K562 (cell line): Measurements from ENCODE around the gene GNAT2. TPM values are rescaled to one million over a fixed set of nuclear protein-coding genes. Genes with fewer than 3 reads are reported as not detected.

Source experiments
- ATAC-seq: fragments of 200-7000 bp; cut with Tn5 transposase; 3 replicates; pipeline ENCODE4 v1.9.1; 2020; ENCODE audit warnings: moderate library complexity
- BruUV-seq: library from RNA; stranded (reverse); fragments of 400-500 nt; replicated peaks from 2 replicates; lab custom pipeline; 2021; lab: Mats Ljungman, UMichigan
- CTCF ChIA-PET: fragments of 300-600 bp; formaldehyde crosslinking; extraction: SDS; loops from one replicate; lab custom pipeline; 2021; ENCODE audit warnings: low intra/inter-chr PET ratio; lab: Yijun Ruan, JAX
- POLR2A ChIA-PET: fragments of 300-600, 350-650 bp; sonication (Branson Sonifier 250); formaldehyde crosslinking; extraction: SDS; loops from one replicate; lab custom pipeline; 2021; ENCODE audit warnings: antibody characterized with exemption, inconsistent platforms; lab: Yijun Ruan, JAX
- DNase-seq, 4 experiments: peaks; one replicate each; pipeline versions ENCODE4 v3.0.0 to v3.0.0-alpha.2; 2011 to 2018; ENCODE audit warnings: low spot score in 3 of 4, mixed read lengths in 3 of 4; ENCODE audit errors: extremely low read depth in 1 of 4
- FAIRE-seq: peaks from 2 replicates; lab custom pipeline; 2011; peaks lifted over from hg19 to GRCh38; lab: Jason Lieb, UNC
- H2AFZ ChIP-seq: 2 replicates; pipeline ENCODE4 v1.6.0; 2011; ENCODE audit warnings: low read depth, low read length, control low read depth, inconsistent platforms
- H3K27ac ChIP-seq: fragments of 200-600 bp; 3 replicates; pipeline ENCODE4 v1.8.0; 2011; ENCODE audit warnings: low read depth, mild to moderate bottlenecking, control low read depth, inconsistent platforms, low read length, moderate library complexity, mixed read lengths; ENCODE audit errors: extremely low read depth
- H3K27me3 ChIP-seq, 2 experiments: fragments of 300-600 bp in 1 of 2; 2 replicates in 1 of 2; 3 replicates in 1 of 2; pipeline versions ENCODE4 v1.6.0 to v1.8.0; 2011; ENCODE audit warnings: inconsistent platforms in 2 of 2, low read length in 2 of 2, mild to moderate bottlenecking in 1 of 2, mixed read lengths in 1 of 2, moderate library complexity in 1 of 2; ENCODE audit not compliant: control insufficient read depth in 2 of 2, insufficient read depth in 2 of 2
- H3K36me3 ChIP-seq: fragments of 300-600 bp; 3 replicates; pipeline ENCODE4 v1.8.0; 2011; ENCODE audit warnings: mild to moderate bottlenecking, low read length, inconsistent platforms; ENCODE audit not compliant: control insufficient read depth, insufficient read depth
- H3K4me1 ChIP-seq, 2 experiments: fragments of 200-600 bp in 1 of 2; replicated peaks in 1 of 2; 2 replicates in 1 of 2; 3 replicates in 1 of 2; pipeline versions ENCODE4 v1.5.1 to v1.8.0; 2011; ENCODE audit warnings: inconsistent platforms in 2 of 2, low read length in 2 of 2, mild to moderate bottlenecking in 1 of 2, mixed read lengths in 1 of 2, moderate library complexity in 1 of 2; ENCODE audit not compliant: control insufficient read depth in 2 of 2, insufficient read depth in 2 of 2
- H3K4me2 ChIP-seq: 2 replicates; pipeline ENCODE4 v1.6.1; 2011; ENCODE audit warnings: low read length, control low read depth, inconsistent platforms, mixed read lengths; ENCODE audit not compliant: insufficient read depth
- H3K4me3 ChIP-seq: fragments of 200-600 bp; sonication (generic), shearing (Covaris generic); 2 replicates; pipeline ENCODE4 v1.5.1; 2016; ENCODE audit warnings: control low read depth, inconsistent platforms
- H3K79me2 ChIP-seq: fragments of 200-600 bp; 3 replicates; pipeline ENCODE4 v1.8.0; 2011; ENCODE audit warnings: low read length, inconsistent platforms; ENCODE audit not compliant: control insufficient read depth, insufficient read depth
- H3K9ac ChIP-seq, 2 experiments: 2 replicates each; pipeline versions ENCODE4 v1.6.0 to v1.6.1; 2011; ENCODE audit warnings: low read depth in 2 of 2, low read length in 2 of 2, control low read depth in 1 of 2, inconsistent platforms in 1 of 2, mild to moderate bottlenecking in 1 of 2, mixed read lengths in 1 of 2; ENCODE audit not compliant: insufficient read depth in 1 of 2
- H3K9me1 ChIP-seq: one replicate; pipeline ENCODE4 v1.6.0; 2011; ENCODE audit warnings: inconsistent platforms, mild to moderate bottlenecking, low read length, moderate library complexity; ENCODE audit not compliant: control insufficient read depth, insufficient read depth
- H3K9me3 ChIP-seq: replicated peaks from 2 replicates; pipeline ENCODE4 v1.5.1; 2011; ENCODE audit warnings: low read depth, low read length, inconsistent platforms; ENCODE audit not compliant: control insufficient read depth, insufficient read depth
- H4K20me1 ChIP-seq: replicated peaks from 2 replicates; pipeline ENCODE4 v1.6.1; 2011; ENCODE audit warnings: low read length, inconsistent platforms, mixed read lengths; ENCODE audit not compliant: control insufficient read depth, insufficient read depth
- C11orf30 ChIP-seq: fragments of 450-650 bp; IDR thresholded peaks from 2 replicates; pipeline ENCODE4 v1.6.1; 2016; ENCODE audit warnings: low read depth, mild to moderate bottlenecking
- LARP7 ChIP-seq: fragments of 450-650 bp; IDR thresholded peaks from 2 replicates; pipeline ENCODE4 v1.6.1; 2016
- NR2C1 ChIP-seq, 2 experiments: fragments of 450-650 bp; IDR thresholded peaks; 2 replicates each; pipeline ENCODE4 v1.6.1; 2017; ENCODE audit warnings: mild to moderate bottlenecking in 2 of 2, antibody characterized with exemption in 1 of 2, inconsistent platforms in 1 of 2, missing compliant biosample characterization in 1 of 2, missing genetic modification characterization in 1 of 2
- POU5F1 ChIP-seq: fragments of 150-350 bp; IDR thresholded peaks from 2 replicates; pipeline ENCODE4 v1.6.1; 2014; ENCODE audit warnings: borderline replicate concordance, low read length, low read depth, mild to moderate bottlenecking; ENCODE audit not compliant: partially characterized antibody
- PYGO2 ChIP-seq: fragments of 450-650 bp; IDR thresholded peaks from 2 replicates; pipeline ENCODE4 v1.6.1; 2016; ENCODE audit warnings: mild to moderate bottlenecking, missing genetic modification characterization, moderate library complexity, missing compliant biosample characterization
- RBFOX2 ChIP-seq: fragments of 200-400 bp; formaldehyde crosslinking; IDR thresholded peaks from 2 replicates; pipeline ENCODE4 v1.6.1; 2017; ENCODE audit warnings: low read depth, mild to moderate bottlenecking, low read length, moderate library complexity
- RNF219 ChIP-seq: fragments of 250-450 bp; sonication (Bioruptor Pico); IDR thresholded peaks from 2 replicates; pipeline ENCODE4 v1.5.0; 2022; ENCODE audit warnings: mild to moderate bottlenecking
- TGIF2 ChIP-seq: sonication (generic); formaldehyde crosslinking; IDR thresholded peaks from 2 replicates; pipeline ENCODE4 v1.8.1; 2022; ENCODE audit warnings: mild to moderate bottlenecking, missing genetic modification reagents, moderate library complexity
- ZBTB33 ChIP-seq: sonication (generic); formaldehyde crosslinking; IDR thresholded peaks from 2 replicates; pipeline ENCODE4 v1.8.1; 2023; ENCODE audit warnings: mild to moderate bottlenecking, missing genetic modification reagents
- ZKSCAN8 ChIP-seq: fragments of 200-800 bp; sonication (Bioruptor generic); IDR thresholded peaks from 2 replicates; pipeline ENCODE4 v1.6.1; 2016; ENCODE audit warnings: missing genetic modification characterization, missing compliant biosample characterization
- ZNF830 ChIP-seq: fragments of 250-450 bp; sonication (Bioruptor Pico); IDR thresholded peaks from 2 replicates; pipeline ENCODE4 v1.5.0; 2021; ENCODE audit warnings: mild to moderate bottlenecking
- WGBS: fragments of 100-300 bp; shearing (Covaris generic); methylation state at CpG from one replicate; pipeline ENCODE4 v1.1.6; 2016; ENCODE audit warnings: low coverage, mixed read lengths; ENCODE audit not compliant: insufficient coverage; ENCODE audit errors: missing lambda C conversion rate; 5-methylcytosine and 5-hydroxymethylcytosine counted together
- in situ Hi-C: fragments of 300-500 bp; cut with MboI; formaldehyde crosslinking; loops from 4 replicates; pipeline ENCODE4 v1.15.0; 2018; ENCODE audit warnings: inconsistent platforms, mixed read lengths
- intact Hi-C: fragments of 100-400 bp; cut with micrococcal nuclease; formaldehyde crosslinking; loops from 2 replicates; pipeline ENCODE4 v1.14.2; 2022
- polyA plus RNA-seq, 8 experiments: library from polyadenylated mRNA; depleted of rRNA in 4 of 8; stranded (reverse) in 5 of 8; unstranded in 3 of 8; fragments of >200 nt; fragmentation: Nextera tagmentation in 2 of 8; fragmentation: Illumina TruSeq in 1 of 8; extraction: Ambion mirVana in 2 of 8; extraction: Trizol in 1 of 8; gene quantifications; 2 replicates each; pipeline versions ENCODE4 v1.2.1 to v1.2.3, GENCODE V29; 2011 to 2014; ENCODE audit warnings: inconsistent platforms in 1 of 8, missing spikeins in 1 of 8
- total RNA-seq, 7 experiments: library from RNA; depleted of rRNA in 6 of 7; stranded (reverse); fragments of >200 nt in 6 of 7; fragmentation: Illumina TruSeq in 2 of 7; extraction: Trizol in 2 of 7; gene quantifications; 2 replicates each; pipeline versions ENCODE4 v1.2.1 to v1.2.3, GENCODE V29; 2011 to 2021; ENCODE audit warnings: low replicate concordance in 1 of 7
- TF ChIP-seq, protein P1 (sequence below): IDR thresholded peaks from 2 replicates; pipeline ENCODE4 v1.6.1; 2011; ENCODE audit warnings: borderline replicate concordance, low read depth, mild to moderate bottlenecking, moderate library complexity, low read length; ENCODE audit not compliant: insufficient read depth, poor library complexity, severe bottlenecking
- TF ChIP-seq, protein P2 (sequence below): sonication (generic); formaldehyde crosslinking; IDR thresholded peaks from 2 replicates; pipeline ENCODE4 v1.9.0; 2022; ENCODE audit warnings: mild to moderate bottlenecking, missing genetic modification reagents

The GNAT2 gene
- total and polyA plus RNA-seq, 9 of the 15 experiments (the other 6 are each of a cell fraction or from before 2014, with no cell fraction given) = 0.06 to 0.52 (median 0.24) TPM; not detected in 1

DNA sequence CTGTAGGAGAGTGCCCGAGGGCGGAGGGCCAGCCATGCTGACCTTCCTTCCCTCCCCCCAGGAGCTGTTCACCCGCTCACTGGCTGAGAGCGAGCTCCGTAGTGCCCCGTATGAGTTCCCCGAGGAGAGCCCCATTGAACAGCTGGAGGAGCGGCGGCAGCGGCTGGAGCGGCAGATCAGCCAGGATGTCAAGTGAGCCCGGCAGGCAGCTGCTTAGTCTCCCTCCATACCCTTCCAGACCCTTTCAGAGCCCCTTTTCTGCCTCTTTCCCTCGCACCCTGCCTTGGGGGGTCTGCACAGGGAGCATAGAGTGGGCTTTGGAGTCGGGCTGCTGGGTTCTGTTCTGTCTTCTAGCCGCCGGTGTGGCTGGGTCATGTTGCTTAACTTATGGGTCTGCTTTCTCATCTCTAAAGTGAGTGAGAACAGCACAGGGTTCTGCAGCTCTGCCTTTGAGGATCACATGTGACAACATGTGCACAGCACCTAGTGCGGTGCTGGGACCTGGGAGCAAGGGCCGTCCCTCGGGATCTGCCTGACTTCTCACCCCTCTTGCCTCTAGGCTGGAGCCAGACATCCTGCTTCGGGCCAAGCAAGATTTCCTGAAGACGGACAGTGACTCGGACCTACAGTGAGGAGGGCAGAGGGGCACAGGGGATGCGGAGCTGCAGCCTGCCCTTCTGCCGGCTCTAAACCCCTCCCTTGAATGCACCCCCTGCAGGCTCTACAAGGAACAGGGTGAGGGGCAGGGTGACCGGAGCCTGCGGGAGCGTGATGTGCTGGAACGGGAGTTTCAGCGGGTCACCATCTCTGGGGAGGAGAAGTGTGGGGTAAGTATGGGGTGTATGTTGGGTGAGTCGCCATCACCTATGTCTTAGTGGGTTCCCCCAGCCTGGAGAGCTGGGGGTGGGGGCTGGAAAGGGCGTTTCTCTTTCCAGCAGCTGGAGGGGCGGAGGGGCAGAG is 6.5 kb upstream of the GNAT2 start:
- 86% methylated on average over 31 of the region's 32 CpGs for WGBS
- H3K27me3 ChIP-seq = no peaks in the 10 kb centered on the region
- intact Hi-C loops = no loop called here
- ATAC-seq (peak; percentile 14; the same call in 2 of the 3 replicates), DNase-seq (no peak), FAIRE-seq (no peak)
- peaks cover 49% of the 10 kb centered on the region; the same call in 2 of the 3 replicates for H3K36me3 ChIP-seq
- no peak overlapping the region for H3K27ac ChIP-seq
- no peak overlapping the region for H2AFZ ChIP-seq
- H3K79me2 ChIP-seq = peaks cover 35% of the 10 kb centered on the region
- H4K20me1 ChIP-seq = peaks cover 5% of the 10 kb centered on the region
- peaks cover 20 to 71% of the 10 kb centered on the region in 2 experiments for H3K4me1 ChIP-seq
- peaks cover 5% of the 10 kb centered on the region for H3K9me1 ChIP-seq
- in situ Hi-C loops = no loop called here
- ChIA-PET CTCF (no interaction called here), POLR2A (interaction anchor here (1.0 to 2.8 kb wide), 4 partner anchors 14 to 196 kb away, joined by 3 to 17 read pairs (median 8); partner anchors contain the start of gene GNAI3)
- peak overlapping the region in 1 of 2 experiments; percentile 60; a peak in 2 of 4 replicates for H3K9ac ChIP-seq
- no peak overlapping the region for H3K4me2 ChIP-seq
- BruUV-seq = no TSS peak
- no peaks in the 10 kb centered on the region for H3K9me3 ChIP-seq
- no peak overlapping the region for H3K4me3 ChIP-seq
- TF ChIP-seq, protein P1, sequence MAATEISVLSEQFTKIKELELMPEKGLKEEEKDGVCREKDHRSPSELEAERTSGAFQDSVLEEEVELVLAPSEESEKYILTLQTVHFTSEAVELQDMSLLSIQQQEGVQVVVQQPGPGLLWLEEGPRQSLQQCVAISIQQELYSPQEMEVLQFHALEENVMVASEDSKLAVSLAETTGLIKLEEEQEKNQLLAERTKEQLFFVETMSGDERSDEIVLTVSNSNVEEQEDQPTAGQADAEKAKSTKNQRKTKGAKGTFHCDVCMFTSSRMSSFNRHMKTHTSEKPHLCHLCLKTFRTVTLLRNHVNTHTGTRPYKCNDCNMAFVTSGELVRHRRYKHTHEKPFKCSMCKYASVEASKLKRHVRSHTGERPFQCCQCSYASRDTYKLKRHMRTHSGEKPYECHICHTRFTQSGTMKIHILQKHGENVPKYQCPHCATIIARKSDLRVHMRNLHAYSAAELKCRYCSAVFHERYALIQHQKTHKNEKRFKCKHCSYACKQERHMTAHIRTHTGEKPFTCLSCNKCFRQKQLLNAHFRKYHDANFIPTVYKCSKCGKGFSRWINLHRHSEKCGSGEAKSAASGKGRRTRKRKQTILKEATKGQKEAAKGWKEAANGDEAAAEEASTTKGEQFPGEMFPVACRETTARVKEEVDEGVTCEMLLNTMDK = peak; percentile 29
- TF ChIP-seq ZNF830 (CRISPR knock-in tag) (no peak), TGIF2 (no peak), LARP7 (no peak), PYGO2 (tag) (no peak), POU5F1 (no peak), RNF219 (CRISPR knock-in tag) (no peak), ZKSCAN8 (CRISPR knock-in tag) (no peak), ZBTB33 (CRISPR knock-in tag) (peak; percentile 59; the same call in 1 of the 2 replicates), RBFOX2 (peak; percentile 36), C11orf30 (no peak), NR2C1 (IDR thresholded peaks at IDR 0.05) (no peak), NR2C1 (tag; IDR thresholded peaks at IDR 0.05) (no peak)
- TF ChIP-seq, protein P2, sequence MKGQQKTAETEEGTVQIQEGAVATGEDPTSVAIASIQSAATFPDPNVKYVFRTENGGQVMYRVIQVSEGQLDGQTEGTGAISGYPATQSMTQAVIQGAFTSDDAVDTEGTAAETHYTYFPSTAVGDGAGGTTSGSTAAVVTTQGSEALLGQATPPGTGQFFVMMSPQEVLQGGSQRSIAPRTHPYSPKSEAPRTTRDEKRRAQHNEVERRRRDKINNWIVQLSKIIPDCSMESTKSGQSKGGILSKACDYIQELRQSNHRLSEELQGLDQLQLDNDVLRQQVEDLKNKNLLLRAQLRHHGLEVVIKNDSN (CRISPR knock-in tag) = no peak
